Iris pigment epithelial cell (primary cell): ENCODE results near the gene STMN1.

Experiments used
- DNase-seq: peaks from one replicate; pipeline ENCODE4 v3.0.0-alpha.2; 2011; ENCODE audit warnings: low read depth

The STMN1 gene

GRCh38 chr1:25871086-25871703 lies 35.0 kb downstream of the STMN1 start:
- DNase-seq, result no peak

GRCh38 chr1:25870614-25871013 lies 35.6 kb downstream of the STMN1 start:
- DNase-seq, result no peak

- no peak for DNase-seq
These were observed 36.2 kb downstream of the STMN1 start for GRCh38 chr1:25869909-25870606.

- DNase-seq, result no peak
These were observed 38.8 kb downstream of the STMN1 start for GRCh38 chr1:25867210-25867991.

- DNase-seq, result no peak
These were observed 39.9 kb downstream of the STMN1 start for GRCh38 chr1:25866288-25866687.

GRCh38 chr1:25864434-25864833 lies 41.8 kb downstream of the STMN1 start:
- no peak for DNase-seq

GRCh38 chr1:25863486-25864262 lies 42.5 kb downstream of the STMN1 start:
- DNase-seq, result no peak

- DNase-seq, result no peak
These were observed 43.3 kb downstream of the STMN1 start for GRCh38 chr1:25862785-25863485.

GRCh38 chr1:25861316-25862286 lies 44.6 kb downstream of the STMN1 start:
- no peak for DNase-seq

- peak; percentile 90 for DNase-seq
These were observed 47.1 kb downstream of the STMN1 start, which contains the start of gene AUNIP for GRCh38 chr1:25858906-25859789. AUNIP (minus strand) TSS chr1:25859457; CDS start chr1:25859357, 100 bp downstream.

- no peak for DNase-seq
These were observed 47.7 kb downstream of the STMN1 start for GRCh38 chr1:25858494-25858893.

- DNase-seq, result no peak
These were observed 49.4 kb downstream of the STMN1 start for GRCh38 chr1:25856856-25857255.

- peak; percentile 26 for DNase-seq
These were observed 51.7 kb downstream of the STMN1 start for GRCh38 chr1:25854554-25854953.
